HFFc6 (cell line): ENCODE results near the gene NFILZ. TPM values are rescaled to one million over a fixed set of nuclear protein-coding genes. Genes with fewer than 3 reads are reported as not detected.
A peak's percentile ranks its signal among the peaks of the same experiment; 100 is the strongest.

ENCODE experiments used
- DNase-seq: peaks from one replicate; pipeline ENCODE4 v3.0.0-alpha.2; 2018
- H3K27ac Mint-ChIP-seq: 2 replicates; pipeline ENCODE4 v1.8.0; 2020; ENCODE audit warnings: mild to moderate bottlenecking, mixed read lengths
- H3K27me3 Mint-ChIP-seq: 2 replicates; pipeline ENCODE4 v1.8.0; 2021; ENCODE audit warnings: mild to moderate bottlenecking, moderate library complexity, mixed read lengths; ENCODE audit not compliant: insufficient read depth
- H3K36me3 Mint-ChIP-seq: 2 replicates; pipeline ENCODE4 v1.8.0; 2021; ENCODE audit warnings: low read depth, mixed read lengths
- H3K4me1 Mint-ChIP-seq: 2 replicates; pipeline ENCODE4 v1.8.0; 2020; ENCODE audit warnings: low read depth, mixed read lengths
- H3K4me3 Mint-ChIP-seq: 2 replicates; pipeline ENCODE4 v1.8.0; 2020; ENCODE audit warnings: mild to moderate bottlenecking, moderate library complexity, mixed read lengths
- H3K9me3 Mint-ChIP-seq: 2 replicates; pipeline ENCODE4 v1.8.0; 2020; ENCODE audit warnings: mild to moderate bottlenecking, mixed read lengths
- total RNA-seq, 6 experiments: library from RNA; stranded (reverse); fragmentation: NEBNext Ultra II Directional; extraction: Animal tissue kit (Norgen Biotek cat#: 25700); gene quantifications; 2 replicates in 1 of 6; 3 replicates in 5 of 6; pipeline ENCODE4 v1.2.3, GENCODE V29; 2021
- TF ChIP-seq, protein P1 (sequence below): fragments of 200-600 bp; sonication (generic); IDR thresholded peaks from 2 replicates; pipeline ENCODE4 v1.5.0; 2021; ENCODE audit warnings: antibody characterized with exemption, mild to moderate bottlenecking

The NFILZ gene
- total RNA-seq, 6 experiments from 2014 or later = not detected

- TF ChIP-seq, protein P1, sequence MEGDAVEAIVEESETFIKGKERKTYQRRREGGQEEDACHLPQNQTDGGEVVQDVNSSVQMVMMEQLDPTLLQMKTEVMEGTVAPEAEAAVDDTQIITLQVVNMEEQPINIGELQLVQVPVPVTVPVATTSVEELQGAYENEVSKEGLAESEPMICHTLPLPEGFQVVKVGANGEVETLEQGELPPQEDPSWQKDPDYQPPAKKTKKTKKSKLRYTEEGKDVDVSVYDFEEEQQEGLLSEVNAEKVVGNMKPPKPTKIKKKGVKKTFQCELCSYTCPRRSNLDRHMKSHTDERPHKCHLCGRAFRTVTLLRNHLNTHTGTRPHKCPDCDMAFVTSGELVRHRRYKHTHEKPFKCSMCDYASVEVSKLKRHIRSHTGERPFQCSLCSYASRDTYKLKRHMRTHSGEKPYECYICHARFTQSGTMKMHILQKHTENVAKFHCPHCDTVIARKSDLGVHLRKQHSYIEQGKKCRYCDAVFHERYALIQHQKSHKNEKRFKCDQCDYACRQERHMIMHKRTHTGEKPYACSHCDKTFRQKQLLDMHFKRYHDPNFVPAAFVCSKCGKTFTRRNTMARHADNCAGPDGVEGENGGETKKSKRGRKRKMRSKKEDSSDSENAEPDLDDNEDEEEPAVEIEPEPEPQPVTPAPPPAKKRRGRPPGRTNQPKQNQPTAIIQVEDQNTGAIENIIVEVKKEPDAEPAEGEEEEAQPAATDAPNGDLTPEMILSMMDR = no peak
- Mint-ChIP-seq H3K36me3 (no peaks in the 10 kb centered on the region), H3K4me3 (peak overlapping the region; percentile 37), H3K9me3 (peaks cover 6% of the 10 kb centered on the region; the same call in 1 of the 2 replicates), H3K4me1 (peaks cover 33% of the 10 kb centered on the region), H3K27ac (peak overlapping the region; percentile 19), H3K27me3 (peaks cover 2% of the 10 kb centered on the region; the same call in 1 of the 2 replicates)
- DNase-seq = no peak
Observed at GRCh38 chr19:8608941-8609278, 21.5 kb upstream of the NFILZ start.

DNA sequence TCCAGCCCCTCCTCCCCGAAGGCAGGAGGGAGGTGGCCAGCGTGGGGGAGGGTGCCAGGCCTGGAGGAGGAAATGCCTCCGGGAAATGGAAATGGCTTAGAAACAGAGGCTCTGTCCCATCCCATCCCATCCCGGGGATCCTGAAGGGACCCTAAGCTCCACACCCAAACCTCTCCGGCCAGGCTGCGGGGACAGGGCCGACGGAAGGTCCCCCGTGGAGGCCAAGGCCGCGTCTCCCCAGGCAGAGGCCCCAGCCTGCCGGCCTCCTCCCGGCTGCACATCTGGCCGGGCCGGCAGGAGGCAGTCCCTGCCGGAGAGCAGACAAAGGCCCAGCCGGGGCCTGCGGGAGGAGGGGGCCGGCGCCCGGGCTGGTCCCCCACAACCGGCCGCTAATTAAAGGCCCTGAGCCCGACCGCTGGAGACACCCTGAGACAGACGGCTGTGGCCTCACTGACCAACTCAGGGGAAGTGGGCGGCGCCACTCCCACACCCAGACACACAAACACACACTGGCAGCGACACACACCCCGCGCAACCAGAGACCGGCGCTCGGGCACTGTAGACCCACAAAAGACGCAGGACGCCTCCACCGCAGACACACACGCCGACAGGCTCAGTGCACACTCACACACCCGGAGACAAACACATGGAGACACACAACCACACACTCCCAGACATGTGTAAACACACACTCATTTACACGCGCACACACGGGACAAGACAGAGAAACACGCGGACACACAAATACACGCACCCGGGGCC, 21.0 kb upstream of the NFILZ start:
- Mint-ChIP-seq H3K27me3 (peaks cover 2% of the 10 kb centered on the region; the same call in 1 of the 2 replicates), H3K4me3 (peak overlapping the region; percentile 84), H3K27ac (peak overlapping the region; percentile 53), H3K9me3 (peaks cover 5% of the 10 kb centered on the region; the same call in 1 of the 2 replicates), H3K4me1 (peaks cover 33% of the 10 kb centered on the region), H3K36me3 (no peaks in the 10 kb centered on the region)
- TF ChIP-seq, protein P1 = peak; percentile 28; the same call in 1 of the 2 replicates
- DNase-seq = peak; percentile 6

DNA sequence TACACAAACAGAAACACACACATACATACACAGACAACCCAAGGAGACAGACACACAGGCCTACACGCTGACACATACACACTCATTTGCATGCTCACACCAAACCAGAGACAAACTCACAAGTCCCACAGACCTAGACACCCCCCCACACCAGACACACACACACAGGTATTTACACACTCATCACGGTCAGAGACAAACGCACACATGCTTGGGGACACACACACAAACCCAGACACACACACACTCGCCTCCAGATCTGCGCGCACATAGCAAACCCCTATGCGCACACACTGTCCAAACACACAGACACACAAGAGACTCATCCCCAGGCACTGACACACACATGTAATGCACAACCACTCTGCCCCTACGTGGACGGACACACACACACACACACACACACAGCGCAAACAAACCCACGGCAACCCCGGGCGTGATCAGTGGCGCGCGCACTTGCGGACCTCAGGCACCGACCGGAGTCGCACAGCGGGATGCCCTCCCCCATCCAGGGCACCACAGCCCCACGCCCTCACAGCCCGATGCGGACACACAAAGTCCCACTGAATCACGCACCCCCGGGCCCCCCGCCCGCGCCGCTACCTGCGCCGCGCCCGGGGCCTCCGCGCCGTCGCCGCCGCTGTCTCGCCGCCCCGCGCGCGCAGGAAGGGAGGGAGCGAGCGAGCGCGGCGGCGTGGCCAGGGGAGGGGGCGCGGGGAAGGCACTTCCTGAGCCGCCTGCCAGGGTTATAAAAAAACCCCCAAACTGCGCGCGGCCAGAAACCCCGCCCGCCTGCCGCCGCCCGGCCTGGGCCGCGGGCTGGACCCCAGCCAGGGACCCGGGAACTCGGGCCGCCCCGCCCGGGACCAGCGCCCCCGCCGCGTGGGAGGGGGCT, 20.1 kb upstream of the NFILZ start, which contains the start of gene ADAMTS10:
TSS of gene ADAMTS10 (minus strand) at position 675 of the 895 bp plus-strand sequence. CDS start 5,005 bp downstream, outside the sequence.
- no peaks in the 10 kb centered on the region for H3K36me3 Mint-ChIP-seq
- H3K4me3 Mint-ChIP-seq = peak within 1 kb of the TSS; percentile 84
- H3K4me1 Mint-ChIP-seq = peaks cover 38% of the 10 kb centered on the region
- peaks cover 2% of the 10 kb centered on the region; the same call in 1 of the 2 replicates for H3K27me3 Mint-ChIP-seq
- peak within 1 kb of the TSS; percentile 53 for H3K27ac Mint-ChIP-seq
- no peak for DNase-seq
- TF ChIP-seq, protein P1 = no peak
- H3K9me3 Mint-ChIP-seq = no peaks in the 10 kb centered on the region

DNA sequence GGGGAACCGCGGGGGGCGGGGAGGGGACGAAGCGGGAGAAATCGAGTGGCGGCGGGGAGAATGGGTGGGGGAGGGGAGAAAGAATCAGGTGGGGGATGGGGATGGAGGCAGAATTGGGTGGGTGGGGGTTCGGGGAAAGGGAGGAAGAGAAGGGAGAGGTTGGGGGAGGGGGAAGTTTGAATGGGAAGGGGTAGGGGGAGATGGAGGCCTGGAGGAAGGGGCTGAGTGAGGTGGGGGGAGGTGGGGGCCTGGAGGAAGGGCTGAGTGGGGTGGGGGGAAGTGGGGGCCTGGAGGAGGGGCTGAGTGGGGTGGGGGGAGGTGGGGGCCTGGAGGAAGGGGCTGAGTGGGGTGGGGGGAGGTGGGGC, 19.5 kb upstream of the NFILZ start:
- Mint-ChIP-seq H3K4me3 (no peak overlapping the region), H3K27me3 (peaks cover 2% of the 10 kb centered on the region), H3K27ac (no peak overlapping the region), H3K9me3 (no peaks in the 10 kb centered on the region), H3K4me1 (peaks cover 43% of the 10 kb centered on the region), H3K36me3 (no peaks in the 10 kb centered on the region)
- no peak for DNase-seq
- TF ChIP-seq, protein P1 = no peak

- DNase-seq = no peak
- H3K36me3 Mint-ChIP-seq = no peaks in the 10 kb centered on the region
- H3K4me3 Mint-ChIP-seq = no peak overlapping the region; the same call in 1 of the 2 replicates
- H3K27me3 Mint-ChIP-seq = peaks cover 2% of the 10 kb centered on the region
- H3K9me3 Mint-ChIP-seq = no peaks in the 10 kb centered on the region
- H3K4me1 Mint-ChIP-seq = peaks cover 43% of the 10 kb centered on the region
- no peak overlapping the region for H3K27ac Mint-ChIP-seq
- TF ChIP-seq, protein P1 = no peak
Observed at GRCh38 chr19:8611391-8611876, 19.0 kb upstream of the NFILZ start.
